CD4-positive, alpha-beta T cell (primary cell): Measurements from ENCODE around the gene SERPIND1. TPM values are rescaled to one million over a fixed set of nuclear protein-coding genes. Genes with fewer than 3 reads are reported as not detected.

Source experiments
- ATAC-seq: fragments of 200-7000 bp; cut with Tn5 transposase; one replicate; pipeline ENCODE4 v1.10.0; 2022; ENCODE audit warnings: mild to moderate bottlenecking; ENCODE audit not compliant: poor library complexity
- CTCF ChIA-PET: fragments of 350-600 bp; sonication (Branson Sonifier 250); formaldehyde crosslinking; loops from one replicate; lab custom pipeline; 2021; ENCODE audit warnings: antibody characterized with exemption, inconsistent platforms; lab: Charles Lee
- POLR2A ChIA-PET: fragments of 350-600 bp; sonication (Branson Sonifier 250); formaldehyde crosslinking; loops from one replicate; lab custom pipeline; 2021; ENCODE audit warnings: antibody characterized with exemption, inconsistent platforms; lab: Charles Lee
- DNase-seq, 14 experiments: peaks; one replicate each; pipeline ENCODE4 v3.0.0-alpha.2; 2013 to 2020; ENCODE audit warnings: mixed read lengths in 2 of 14
- H3K27ac ChIP-seq, 2 donors: one replicate each; pipeline versions ENCODE4 v1.5.1 to v1.7.0; 2013; ENCODE audit warnings: low read length in 2 of 2, low read depth in 1 of 2, mild to moderate bottlenecking in 1 of 2
- H3K27me3 ChIP-seq, 2 experiments: 1 replicate in 1 of 2; 2 replicates in 1 of 2; pipeline versions ENCODE4 v1.6.1 to v1.7.0; 2013; ENCODE audit warnings: low read length in 2 of 2, control low read depth in 1 of 2, mild to moderate bottlenecking in 1 of 2, moderate library complexity in 1 of 2; ENCODE audit not compliant: insufficient read depth in 2 of 2, control insufficient read depth in 1 of 2
- H3K36me3 ChIP-seq: one replicate; pipeline ENCODE4 v1.6.1; 2013; ENCODE audit warnings: low read length, control low read depth; ENCODE audit not compliant: insufficient read depth
- H3K4me1 ChIP-seq: one replicate; pipeline ENCODE4 v1.6.1; 2013; ENCODE audit warnings: low read length, control low read depth; ENCODE audit not compliant: insufficient read depth
- H3K4me3 ChIP-seq: one replicate; pipeline ENCODE4 v1.5.1; 2013; ENCODE audit warnings: mild to moderate bottlenecking, low read length, moderate library complexity
- H3K9me3 ChIP-seq, 2 experiments: 1 replicate in 1 of 2; 2 replicates in 1 of 2; pipeline versions ENCODE4 v1.6.1 to v1.7.0; 2013; ENCODE audit warnings: low read length in 2 of 2, mild to moderate bottlenecking in 2 of 2, control low read depth in 1 of 2, moderate library complexity in 1 of 2; ENCODE audit not compliant: control insufficient read depth in 1 of 2, insufficient read depth in 1 of 2
- H3K27ac Mint-ChIP-seq: one replicate; pipeline ENCODE4 v1.8.0; 2020; ENCODE audit warnings: mixed read lengths
- H3K27me3 Mint-ChIP-seq: one replicate; pipeline ENCODE4 v1.8.0; 2021; ENCODE audit warnings: mixed read lengths
- H3K36me3 Mint-ChIP-seq: one replicate; pipeline ENCODE4 v1.8.0; 2021; ENCODE audit warnings: low read depth, mixed read lengths
- H3K4me1 Mint-ChIP-seq: one replicate; pipeline ENCODE4 v1.8.0; 2021; ENCODE audit warnings: low read depth, mixed read lengths
- H3K4me3 Mint-ChIP-seq: one replicate; pipeline ENCODE4 v1.8.0; 2020; ENCODE audit warnings: mild to moderate bottlenecking, mixed read lengths
- H3K9me3 Mint-ChIP-seq: one replicate; pipeline ENCODE4 v1.8.0; 2020; ENCODE audit warnings: mixed read lengths
- CTCF ChIP-seq: fragments of 200-600 bp; IDR thresholded peaks from one replicate; pipeline ENCODE4 v1.8.0; 2022; ENCODE audit warnings: antibody characterized with exemption, mild to moderate bottlenecking
- intact Hi-C, 2 experiments: fragments of 100-400 bp; cut with DNase I in 1 of 2; cut with micrococcal nuclease in 1 of 2; formaldehyde crosslinking; loops; one replicate each; pipeline versions ENCODE4 v1.15.1 to v1.9.0; 2023 to 2025; cut with DNase I, micrococcal nuclease
- total RNA-seq, 174 experiments: library from RNA in 2 of 174; stranded (reverse) in 2 of 174; gene quantifications; one replicate each; pipeline ENCODE4 v1.2.3 and lab custom pipeline; 2021 to 2026

The SERPIND1 gene
- total RNA-seq, 2 experiments from 2014 or later = not detected

GRCh38 chr22:20798974-20799373 lies 25.1 kb downstream of the SERPIND1 start:
- intact Hi-C loops = no loop called here
- no peak for DNase-seq
- CTCF ChIA-PET = no interaction called here
- peaks cover 94% of the 10 kb centered on the region for H3K36me3 ChIP-seq
- H3K4me1 ChIP-seq = no peaks in the 10 kb centered on the region
- H3K27ac ChIP-seq = no peak overlapping the region
- no peaks in the 10 kb centered on the region for H3K9me3 ChIP-seq
- no peaks in the 10 kb centered on the region for H3K4me1 Mint-ChIP-seq
- H3K9me3 Mint-ChIP-seq = no peaks in the 10 kb centered on the region
- no peak overlapping the region for H3K4me3 ChIP-seq
- no peak for ATAC-seq
- H3K36me3 Mint-ChIP-seq = peaks cover 95% of the 10 kb centered on the region
- no peaks in the 10 kb centered on the region for H3K27me3 Mint-ChIP-seq
- no peak overlapping the region for H3K27ac Mint-ChIP-seq
- POLR2A ChIA-PET = no interaction called here
- TF ChIP-seq CTCF = no peak
- H3K27me3 ChIP-seq = no peaks in the 10 kb centered on the region
- H3K4me3 Mint-ChIP-seq = no peak overlapping the region

- no peaks in the 10 kb centered on the region for H3K27me3 Mint-ChIP-seq
- CTCF ChIA-PET = no interaction called here
Observed at GRCh38 chr22:20799449-20799848, 25.5 kb downstream of the SERPIND1 start.

GRCh38 chr22:20802452-20802851 lies 28.5 kb downstream of the SERPIND1 start:
- Histone ChIP-seq H3K9me3 (no peaks in the 10 kb centered on the region), H3K4me1 (no peaks in the 10 kb centered on the region), H3K27ac (no peak overlapping the region), H3K27me3 (no peaks in the 10 kb centered on the region), H3K36me3 (peaks cover 90% of the 10 kb centered on the region), H3K4me3 (no peak overlapping the region)
- ChIA-PET POLR2A (no interaction called here), CTCF (interaction anchor here (1.4 kb wide), 1 partner anchor 18 kb away, joined by 3 read pairs; no protein-coding TSS in a partner anchor)
- no peak overlapping the region for H3K4me3 Mint-ChIP-seq
- no peak overlapping the region for H3K27ac Mint-ChIP-seq
- no peaks in the 10 kb centered on the region for H3K4me1 Mint-ChIP-seq
- intact Hi-C loops = no loop called here
- no peak for ATAC-seq
- H3K36me3 Mint-ChIP-seq = peaks cover 95% of the 10 kb centered on the region
- no peaks in the 10 kb centered on the region for H3K9me3 Mint-ChIP-seq
- TF ChIP-seq CTCF = no peak
- no peaks in the 10 kb centered on the region for H3K27me3 Mint-ChIP-seq
- DNase-seq = no peak

More at GRCh38 chr22:20799449-20799848, 25.5 kb downstream of the SERPIND1 start:
- no peak overlapping the region for H3K27ac Mint-ChIP-seq
- peaks cover 94% of the 10 kb centered on the region for H3K36me3 ChIP-seq
- H3K36me3 Mint-ChIP-seq = peaks cover 95% of the 10 kb centered on the region
- H3K4me3 ChIP-seq = no peak overlapping the region
- DNase-seq (no peak), ATAC-seq (no peak)
- H3K27me3 ChIP-seq = no peaks in the 10 kb centered on the region
- TF ChIP-seq CTCF = no peak
- no peaks in the 10 kb centered on the region for H3K4me1 ChIP-seq
- H3K27ac ChIP-seq = no peak overlapping the region
- intact Hi-C loops = no loop called here
- no peak overlapping the region for H3K4me3 Mint-ChIP-seq
- H3K9me3 Mint-ChIP-seq = no peaks in the 10 kb centered on the region
- no peaks in the 10 kb centered on the region for H3K9me3 ChIP-seq
- POLR2A ChIA-PET = no interaction called here
- H3K4me1 Mint-ChIP-seq = no peaks in the 10 kb centered on the region
